RWPE2 (cell line): ENCODE measurements around the gene TPSD1.

Experiments used
- ATAC-seq: fragments of 200-7000 bp; cut with Tn5 transposase; 3 replicates; pipeline ENCODE4 v1.9.1; 2021; ENCODE audit warnings: low read depth
- DNase-seq: peaks from one replicate; pipeline ENCODE4 v3.0.0-alpha.2; 2020; ENCODE audit warnings: low spot score
- H3K27ac ChIP-seq: fragments of 450-650 bp; 2 replicates; pipeline ENCODE4 v1.5.1; 2017; ENCODE audit warnings: mild to moderate bottlenecking; ENCODE audit not compliant: poor library complexity, severe bottlenecking
- H3K27me3 ChIP-seq: fragments of 250-450 bp; sonication (Bioruptor Pico); 2 replicates; pipeline ENCODE4 v1.5.1; 2021; ENCODE audit warnings: mild to moderate bottlenecking, moderate library complexity; ENCODE audit not compliant: insufficient read depth, poor library complexity, severe bottlenecking
- H3K36me3 ChIP-seq: fragments of 250-450 bp; sonication (Bioruptor Pico); 2 replicates; pipeline ENCODE4 v1.5.1; 2020; ENCODE audit warnings: low read depth, mild to moderate bottlenecking, moderate library complexity
- H3K4me1 ChIP-seq: fragments of 250-450 bp; sonication (Bioruptor Pico); 2 replicates; pipeline ENCODE4 v1.5.1; 2021; ENCODE audit warnings: mild to moderate bottlenecking, moderate library complexity; ENCODE audit not compliant: insufficient read depth, poor library complexity, severe bottlenecking
- H3K4me3 ChIP-seq: fragments of 250-450 bp; sonication (Bioruptor Pico); 2 replicates; pipeline ENCODE4 v1.5.1; 2021; ENCODE audit warnings: mild to moderate bottlenecking, moderate library complexity; ENCODE audit not compliant: severe bottlenecking
- H3K9me3 ChIP-seq: fragments of 250-450 bp; sonication (Bioruptor Pico); 2 replicates; pipeline ENCODE4 v1.5.1; 2021; ENCODE audit warnings: mild to moderate bottlenecking, moderate library complexity; ENCODE audit not compliant: severe bottlenecking
- CTCF ChIP-seq: fragments of 450-650 bp; IDR thresholded peaks from one replicate; pipeline ENCODE4 v1.5.1; 2017; ENCODE audit warnings: mild to moderate bottlenecking, moderate library complexity; ENCODE audit not compliant: poor library complexity, severe bottlenecking

TPSD1 gene

GRCh38 chr16:1305823-1306222 lies 50.0 kb downstream of the TPSD1 start:
- peaks cover 6% of the 10 kb centered on the region for H3K4me1 ChIP-seq
- no peak for TF ChIP-seq CTCF

GRCh38 chr16:1306334-1306733 lies 50.5 kb downstream of the TPSD1 start:
- no peak for ATAC-seq
- H3K36me3 ChIP-seq: peaks cover 8% of the 10 kb centered on the region
- no peak overlapping the region for H3K27ac ChIP-seq
- H3K9me3 ChIP-seq: no peaks in the 10 kb centered on the region
- H3K4me3 ChIP-seq: no peak overlapping the region
- TF ChIP-seq CTCF: no peak
- no peak for DNase-seq
- peaks cover 10% of the 10 kb centered on the region for H3K4me1 ChIP-seq
- no peaks in the 10 kb centered on the region for H3K27me3 ChIP-seq

More at GRCh38 chr16:1305823-1306222, 50.0 kb downstream of the TPSD1 start:
- DNase-seq (peak; percentile 47), ATAC-seq (no peak)
- H3K27ac ChIP-seq: no peak overlapping the region
- no peaks in the 10 kb centered on the region for H3K27me3 ChIP-seq
- no peak overlapping the region for H3K4me3 ChIP-seq
- peaks cover 3% of the 10 kb centered on the region for H3K36me3 ChIP-seq
- H3K9me3 ChIP-seq: no peaks in the 10 kb centered on the region

- H3K27ac ChIP-seq: peak overlapping the region; percentile 84
Observed at GRCh38 chr16:1308036-1308976, 52.4 kb downstream of the TPSD1 start.

More at GRCh38 chr16:1308036-1308976, 52.4 kb downstream of the TPSD1 start:
- TF ChIP-seq CTCF: no peak
- ATAC-seq (peak; percentile 18; the same call in 1 of the 3 replicates), DNase-seq (no peak)
- Histone ChIP-seq H3K36me3 (peaks cover 25% of the 10 kb centered on the region), H3K9me3 (no peaks in the 10 kb centered on the region), H3K4me1 (peaks cover 9% of the 10 kb centered on the region), H3K27me3 (no peaks in the 10 kb centered on the region), H3K4me3 (peak overlapping the region; percentile 46)
